GM12878 (cell line): ENCODE measurements around the gene AP4S1. TPM values are rescaled to one million over a fixed set of nuclear protein-coding genes. Genes with fewer than 3 reads are reported as not detected.

Source experiments
- ATAC-seq: fragments of 200-7000 bp; cut with Tn5 transposase; 3 replicates; pipeline ENCODE4 v1.9.1; 2020; ENCODE audit warnings: mild to moderate bottlenecking, moderate library complexity
- BruUV-seq: library from RNA; stranded (reverse); fragments of 400-500 nt; replicated peaks from 2 replicates; lab custom pipeline; 2021; lab: Mats Ljungman, UMichigan
- CTCF ChIA-PET: fragments of 300-600 bp; sonication (Branson Sonifier 250); formaldehyde crosslinking; extraction: SDS; loops from one replicate; lab custom pipeline; 2021; ENCODE audit warnings: inconsistent platforms; lab: Yijun Ruan, JAX
- POLR2A ChIA-PET: fragments of 350-600 bp; formaldehyde crosslinking; extraction: SDS; loops from one replicate; lab custom pipeline; 2021; ENCODE audit warnings: inconsistent platforms; lab: Charles Lee
- RAD21 ChIA-PET: fragments of 300-600 bp; sonication (Branson Sonifier 250); formaldehyde crosslinking; loops from one replicate; lab custom pipeline; 2023; ENCODE audit warnings: antibody characterized with exemption; ENCODE audit not compliant: unreplicated experiment; lab: Charles Lee
- SMC1A ChIA-PET: fragments of 300-600 bp; sonication (Branson Sonifier 250); formaldehyde crosslinking; loops from one replicate; lab custom pipeline; 2023; ENCODE audit not compliant: unreplicated experiment, uncharacterized antibody; lab: Charles Lee
- DNase-seq: peaks from one replicate; pipeline ENCODE4 v3.0.0-alpha.2; 2011; ENCODE audit warnings: low read depth, low spot score
- FAIRE-seq: peaks from 3 replicates; lab custom pipeline; 2011; peaks lifted over from hg19 to GRCh38; lab: Jason Lieb, UNC
- H2AFZ ChIP-seq: 2 replicates; pipeline ENCODE4 v1.6.0; 2011; ENCODE audit warnings: low read depth, low read length, control low read depth; ENCODE audit not compliant: control insufficient read depth
- H3K27ac ChIP-seq: 2 replicates; pipeline ENCODE4 v1.5.1; 2011; ENCODE audit warnings: control low read depth; ENCODE audit not compliant: control insufficient read depth, insufficient read depth
- H3K27me3 ChIP-seq, 2 experiments: replicated peaks in 1 of 2; 2 replicates each; pipeline versions ENCODE4 v1.6.0 to v1.6.1; 2011; ENCODE audit warnings: low read length in 1 of 2; ENCODE audit not compliant: control insufficient read depth in 2 of 2, insufficient read depth in 2 of 2
- H3K36me3 ChIP-seq, 2 experiments: 2 replicates each; pipeline ENCODE4 v1.5.1; 2011; ENCODE audit warnings: low read length in 1 of 2; ENCODE audit not compliant: control insufficient read depth in 2 of 2, insufficient read depth in 2 of 2
- H3K4me1 ChIP-seq: 2 replicates; pipeline ENCODE4 v1.6.1; 2011; ENCODE audit warnings: mild to moderate bottlenecking, low read length, moderate library complexity, mixed read lengths; ENCODE audit not compliant: control insufficient read depth, insufficient read depth
- H3K4me2 ChIP-seq: 2 replicates; pipeline ENCODE4 v1.6.0; 2011; ENCODE audit warnings: control low read depth; ENCODE audit not compliant: control insufficient read depth, insufficient read depth
- H3K4me3 ChIP-seq: fragments of 200-600 bp; sonication (generic); 2 replicates; pipeline ENCODE4 v1.5.1; 2016
- H3K79me2 ChIP-seq: 2 replicates; pipeline ENCODE4 v1.6.0; 2011; ENCODE audit warnings: low read length; ENCODE audit not compliant: control insufficient read depth, insufficient read depth
- H3K9ac ChIP-seq: 2 replicates; pipeline ENCODE4 v1.8.0; 2011; ENCODE audit warnings: low read length, control low read depth, mixed read lengths; ENCODE audit not compliant: control insufficient read depth, insufficient read depth
- H3K9me3 ChIP-seq: replicated peaks from 3 replicates; pipeline ENCODE4 v1.5.1; 2011; ENCODE audit warnings: mild to moderate bottlenecking, low read length; ENCODE audit not compliant: control insufficient read depth, insufficient read depth
- H4K20me1 ChIP-seq: 2 replicates; pipeline ENCODE4 v1.6.0; 2011; ENCODE audit not compliant: control insufficient read depth, insufficient read depth
- ASH2L ChIP-seq: fragments of 300-600, 200-600 bp; sonication (generic); IDR thresholded peaks from 2 replicates; pipeline ENCODE4 v1.6.1; 2017; ENCODE audit warnings: low read depth, mild to moderate bottlenecking, borderline replicate concordance
- CREM ChIP-seq: IDR thresholded peaks from 2 replicates; pipeline ENCODE4 v1.6.1; 2014; ENCODE audit warnings: antibody characterized with exemption, low read depth
- FOS ChIP-seq: IDR thresholded peaks from 3 replicates; pipeline ENCODE4 v1.6.1; 2011; ENCODE audit warnings: borderline replicate concordance; ENCODE audit not compliant: insufficient read length; ENCODE audit errors: extremely low read depth
- HSF1 ChIP-seq: fragments of 150-350 bp; IDR thresholded peaks from 2 replicates; pipeline ENCODE4 v1.6.1; 2014; ENCODE audit warnings: mild to moderate bottlenecking, low read depth, low read length
- MEF2B ChIP-seq: fragments of 450-650 bp; IDR thresholded peaks from 2 replicates; pipeline ENCODE4 v1.6.1; 2018; ENCODE audit warnings: mild to moderate bottlenecking, moderate library complexity; ENCODE audit not compliant: partially characterized antibody, poor library complexity, severe bottlenecking
- MXI1 ChIP-seq: fragments of 150-350 bp; IDR thresholded peaks from 2 replicates; pipeline ENCODE4 v1.6.1; 2011; ENCODE audit warnings: low read depth, mild to moderate bottlenecking, inconsistent platforms, low read length, improper control_type of control experiment
- MYB ChIP-seq: fragments of 150-350 bp; IDR thresholded peaks from 2 replicates; pipeline ENCODE4 v1.6.1; 2014; ENCODE audit warnings: mild to moderate bottlenecking, low read depth, low read length, borderline replicate concordance
- NFIC ChIP-seq: IDR thresholded peaks from 2 replicates; pipeline ENCODE4 v1.6.1; 2012; ENCODE audit warnings: low read depth, mild to moderate bottlenecking, inconsistent platforms, low read length, moderate library complexity
- NFXL1 ChIP-seq: fragments of 450-650 bp; IDR thresholded peaks from 2 replicates; pipeline ENCODE4 v1.6.1; 2017; ENCODE audit warnings: antibody characterized with exemption, mild to moderate bottlenecking, borderline replicate concordance
- SREBF2 ChIP-seq: IDR thresholded peaks from 2 replicates; pipeline ENCODE4 v1.6.1; 2012; ENCODE audit warnings: mild to moderate bottlenecking, low read length
- SRF ChIP-seq, 2 experiments: IDR thresholded peaks; 2 replicates each; pipeline ENCODE4 v1.6.1; 2011; ENCODE audit warnings: low read depth in 2 of 2, low read length in 2 of 2, mild to moderate bottlenecking in 1 of 2, moderate library complexity in 1 of 2
- TBL1XR1 ChIP-seq: IDR thresholded peaks from 2 replicates; pipeline ENCODE4 v1.6.1; 2012; ENCODE audit warnings: low read depth, low read length, improper control_type of control experiment
- TCF7 ChIP-seq: IDR thresholded peaks from 2 replicates; pipeline ENCODE4 v1.6.1; 2014; ENCODE audit warnings: antibody characterized with exemption, borderline replicate concordance
- ZBTB40 ChIP-seq: fragments of 450-650 bp; IDR thresholded peaks from 2 replicates; pipeline ENCODE4 v1.6.1; 2016; ENCODE audit warnings: mild to moderate bottlenecking, moderate library complexity, borderline replicate concordance
- ZNF24 ChIP-seq: fragments of 450-650 bp; IDR thresholded peaks from 2 replicates; pipeline ENCODE4 v1.6.1; 2017; ENCODE audit warnings: antibody characterized with exemption, mild to moderate bottlenecking
- WGBS: methylation state at CpG from one replicate; pipeline ENCODE4 v1.1.6; 2016; ENCODE audit warnings: low lambda C conversion rate; ENCODE audit not compliant: insufficient replicate concordance, insufficient coverage; ENCODE audit errors: missing lambda C conversion rate; 5-methylcytosine and 5-hydroxymethylcytosine counted together
- in situ Hi-C: fragments of 300-500 bp; cut with MboI; formaldehyde crosslinking; loops from 9 replicates; pipeline ENCODE4 v1.14.3; 2018; ENCODE audit warnings: mixed read lengths
- intact Hi-C: fragments of 100-400 bp; cut with micrococcal nuclease; formaldehyde crosslinking; loops from one replicate; pipeline ENCODE4 v1.14.2; 2022; ENCODE audit not compliant: unreplicated experiment
- polyA plus RNA-seq, 11 experiments: library from polyadenylated mRNA; depleted of rRNA in 4 of 11; unstranded in 6 of 11; stranded (reverse) in 5 of 11; fragments of >200 nt; fragmentation: Nextera tagmentation in 4 of 11; fragmentation: Illumina TruSeq in 1 of 11; extraction: Ambion mirVana in 4 of 11; extraction: Trizol in 1 of 11; gene quantifications; 1 replicate in 1 of 11; 2 replicates in 10 of 11; pipeline versions ENCODE4 v1.2.1 to v1.2.3, GENCODE V29; 2011 to 2016; ENCODE audit warnings: inconsistent platforms in 2 of 11, missing spikeins in 2 of 11, low read depth in 1 of 11
- total RNA-seq, 4 experiments: library from RNA; depleted of rRNA in 3 of 4; stranded (reverse); fragments of >200 nt in 3 of 4; fragmentation: Illumina TruSeq in 1 of 4; extraction: Trizol in 1 of 4; gene quantifications; 2 replicates each; pipeline versions ENCODE4 v1.2.1 to v1.2.3, GENCODE V29; 2013 to 2021
- TF ChIP-seq, protein P1 (sequence below): IDR thresholded peaks from 2 replicates; pipeline ENCODE4 v1.6.1; 2011; ENCODE audit warnings: borderline replicate concordance, low read depth, mild to moderate bottlenecking, moderate library complexity, low read length; ENCODE audit not compliant: insufficient read depth, poor library complexity, severe bottlenecking

The AP4S1 gene
- total and polyA plus RNA-seq, 10 of the 15 experiments (the other 5 are each of a cell fraction or from before 2014, with no cell fraction given): 3.6 to 9.0 (median 5.7) TPM

- intact Hi-C loops (no loop called here), in situ Hi-C loops (no loop called here)
- WGBS: 98% methylated on average over 3 of the region's 3 CpGs
- ChIA-PET SMC1A (interaction anchor here (1.5 kb wide), 1 partner anchor 38 kb away, joined by 3 read pairs; no protein-coding TSS in a partner anchor), POLR2A (no interaction called here), RAD21 (no interaction called here), CTCF (interaction anchor here (0.6 kb wide), 1 partner anchor 39 kb away, joined by 3 read pairs; no protein-coding TSS in a partner anchor)
- no peak overlapping the region for H3K9ac ChIP-seq
- H3K4me1 ChIP-seq: no peaks in the 10 kb centered on the region
- peaks cover 20% of the 10 kb centered on the region for H3K79me2 ChIP-seq
- H2AFZ ChIP-seq: no peak overlapping the region
- no peak for DNase-seq
- H3K4me3 ChIP-seq: no peak overlapping the region
- no peak for FAIRE-seq
- ATAC-seq: no peak
- H3K9me3 ChIP-seq: peaks cover 8% of the 10 kb centered on the region
- H3K27me3 ChIP-seq: no peaks in the 10 kb centered on the region
- no peak overlapping the region for H3K27ac ChIP-seq
- no TSS peak for BruUV-seq
- 0 out of 4 replicates have a peak, but pooled peaks cover 0 to 10% of the 10 kb centered on the region in 2 experiments for H3K36me3 ChIP-seq
- H4K20me1 ChIP-seq: peaks cover 3% of the 10 kb centered on the region; the same call in 1 of the 2 replicates
- H3K4me2 ChIP-seq: no peak overlapping the region
- TF ChIP-seq MYB (no peak), TCF7 (no peak), ZNF24 (no peak), MEF2B (no peak), MXI1 (no peak), HSF1 (no peak), CREM (no peak), FOS (no peak), NFIC (no peak), ASH2L (no peak), SRF (IDR thresholded peaks at IDR 0.05; ENCODE audit: low read depth in 2 of 2, low read length in 2 of 2) (no peak), ZBTB40 (no peak), NFXL1 (no peak), SREBF2 (no peak), TBL1XR1 (no peak)
- TF ChIP-seq, protein P1, sequence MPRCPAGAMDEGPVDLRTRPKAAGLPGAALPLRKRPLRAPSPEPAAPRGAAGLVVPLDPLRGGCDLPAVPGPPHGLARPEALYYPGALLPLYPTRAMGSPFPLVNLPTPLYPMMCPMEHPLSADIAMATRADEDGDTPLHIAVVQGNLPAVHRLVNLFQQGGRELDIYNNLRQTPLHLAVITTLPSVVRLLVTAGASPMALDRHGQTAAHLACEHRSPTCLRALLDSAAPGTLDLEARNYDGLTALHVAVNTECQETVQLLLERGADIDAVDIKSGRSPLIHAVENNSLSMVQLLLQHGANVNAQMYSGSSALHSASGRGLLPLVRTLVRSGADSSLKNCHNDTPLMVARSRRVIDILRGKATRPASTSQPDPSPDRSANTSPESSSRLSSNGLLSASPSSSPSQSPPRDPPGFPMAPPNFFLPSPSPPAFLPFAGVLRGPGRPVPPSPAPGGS: no peak
These were observed 24.7 kb upstream of the AP4S1 start for GRCh38 chr14:31000629-31001338.
